Measurements from ENCODE around the gene TLR3.
"Not testable (repeated sequence)": the region's sequence is repeated elsewhere in the genome, so short reads cannot be mapped to it uniquely, and the experiment has no call there.

DNA sequence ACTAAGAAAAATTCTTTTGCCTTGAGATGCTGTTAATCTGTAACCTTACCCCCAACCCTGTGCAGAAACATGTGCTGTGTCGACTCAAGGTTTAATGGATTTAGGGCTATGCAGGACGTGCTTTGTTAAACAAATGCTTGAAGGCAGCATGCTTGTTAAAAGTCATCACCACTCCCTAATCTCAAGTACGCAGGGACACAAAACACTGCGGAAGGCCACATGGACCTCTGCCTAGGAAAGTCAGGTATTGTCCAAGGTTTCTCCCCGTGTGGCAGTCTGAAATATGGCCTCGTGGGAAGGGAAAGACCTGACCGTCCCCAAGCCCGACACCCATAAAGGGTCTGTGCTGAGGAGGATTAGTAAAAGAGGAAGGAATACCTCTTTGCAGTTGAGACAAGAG, 18.8 kb upstream of the TLR3 start:
- TF ChIP-seq GATA2 (IDR thresholded peaks at IDR 0.05; ENCODE audit: insufficient read depth, insufficient read length, low read depth, low read length); POLR2A (IDR thresholded peaks at IDR 0.05; ENCODE audit: low read depth, low read length): not testable (repeated sequence)
- TF ChIP-seq, protein P1, sequence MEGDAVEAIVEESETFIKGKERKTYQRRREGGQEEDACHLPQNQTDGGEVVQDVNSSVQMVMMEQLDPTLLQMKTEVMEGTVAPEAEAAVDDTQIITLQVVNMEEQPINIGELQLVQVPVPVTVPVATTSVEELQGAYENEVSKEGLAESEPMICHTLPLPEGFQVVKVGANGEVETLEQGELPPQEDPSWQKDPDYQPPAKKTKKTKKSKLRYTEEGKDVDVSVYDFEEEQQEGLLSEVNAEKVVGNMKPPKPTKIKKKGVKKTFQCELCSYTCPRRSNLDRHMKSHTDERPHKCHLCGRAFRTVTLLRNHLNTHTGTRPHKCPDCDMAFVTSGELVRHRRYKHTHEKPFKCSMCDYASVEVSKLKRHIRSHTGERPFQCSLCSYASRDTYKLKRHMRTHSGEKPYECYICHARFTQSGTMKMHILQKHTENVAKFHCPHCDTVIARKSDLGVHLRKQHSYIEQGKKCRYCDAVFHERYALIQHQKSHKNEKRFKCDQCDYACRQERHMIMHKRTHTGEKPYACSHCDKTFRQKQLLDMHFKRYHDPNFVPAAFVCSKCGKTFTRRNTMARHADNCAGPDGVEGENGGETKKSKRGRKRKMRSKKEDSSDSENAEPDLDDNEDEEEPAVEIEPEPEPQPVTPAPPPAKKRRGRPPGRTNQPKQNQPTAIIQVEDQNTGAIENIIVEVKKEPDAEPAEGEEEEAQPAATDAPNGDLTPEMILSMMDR (IDR thresholded peaks at IDR 0.05; ENCODE audit: extremely low read depth in 1 of 2, insufficient read depth in 1 of 2, low read depth in 1 of 2, low read length in 2 of 2) = not testable (repeated sequence)
